Measurements from ENCODE around the gene XNDC1N.
"Not testable (repeated sequence)": the region's sequence is repeated elsewhere in the genome, so short reads cannot be mapped to it uniquely, and the experiment has no call there.

Gene XNDC1N

GRCh38 chr11:71931245-71931602 is 2.8 kb upstream of the XNDC1N start:
- no peak for DNase-seq

GRCh38 chr11:71930556-71931244 is 2.3 kb upstream of the XNDC1N start:
- DNase-seq: no peak

- no peak for DNase-seq
Observed at GRCh38 chr11:71929491-71929890, 1.1 kb upstream of the XNDC1N start.

- peak; percentile 98 for DNase-seq
Observed at GRCh38 chr11:71928737-71929443, 496 bp upstream of the XNDC1N start, which contains the start of gene RNF121. Gene RNF121, plus strand, starts transcription at chr11:71929046. Its CDS starts 16 bp downstream, at chr11:71929062.

GRCh38 chr11:71917646-71918140 is 10.7 kb downstream of the XNDC1N start:
- DNase-seq: no peak

DNA sequence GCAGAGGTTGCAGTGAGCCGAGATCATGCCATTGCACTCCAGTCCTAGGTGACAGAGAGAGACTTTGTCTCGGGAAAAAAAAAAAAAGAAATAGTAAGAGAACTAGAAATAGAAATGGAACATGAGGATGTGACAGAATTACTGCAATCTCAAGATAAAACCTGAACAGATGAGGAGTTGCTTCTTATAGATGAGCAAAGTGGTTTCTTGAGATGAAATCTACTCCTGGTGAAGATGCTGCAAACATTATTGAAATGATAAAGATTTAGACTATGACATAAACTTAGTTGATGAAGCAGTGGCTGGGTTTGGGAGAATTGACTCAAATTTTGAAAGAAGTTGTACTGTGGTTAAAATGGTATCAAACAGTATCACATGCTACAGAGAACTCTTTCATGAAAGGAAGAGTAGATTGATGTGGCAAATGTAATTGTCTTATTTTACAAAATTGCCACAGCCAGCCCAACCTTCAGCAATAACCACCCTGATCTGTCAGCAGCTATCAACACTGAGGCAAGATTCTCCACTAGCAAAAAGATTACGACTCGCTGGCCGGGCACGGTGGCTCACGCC is 13.7 kb downstream of the XNDC1N start:
- no peak for DNase-seq

DNA sequence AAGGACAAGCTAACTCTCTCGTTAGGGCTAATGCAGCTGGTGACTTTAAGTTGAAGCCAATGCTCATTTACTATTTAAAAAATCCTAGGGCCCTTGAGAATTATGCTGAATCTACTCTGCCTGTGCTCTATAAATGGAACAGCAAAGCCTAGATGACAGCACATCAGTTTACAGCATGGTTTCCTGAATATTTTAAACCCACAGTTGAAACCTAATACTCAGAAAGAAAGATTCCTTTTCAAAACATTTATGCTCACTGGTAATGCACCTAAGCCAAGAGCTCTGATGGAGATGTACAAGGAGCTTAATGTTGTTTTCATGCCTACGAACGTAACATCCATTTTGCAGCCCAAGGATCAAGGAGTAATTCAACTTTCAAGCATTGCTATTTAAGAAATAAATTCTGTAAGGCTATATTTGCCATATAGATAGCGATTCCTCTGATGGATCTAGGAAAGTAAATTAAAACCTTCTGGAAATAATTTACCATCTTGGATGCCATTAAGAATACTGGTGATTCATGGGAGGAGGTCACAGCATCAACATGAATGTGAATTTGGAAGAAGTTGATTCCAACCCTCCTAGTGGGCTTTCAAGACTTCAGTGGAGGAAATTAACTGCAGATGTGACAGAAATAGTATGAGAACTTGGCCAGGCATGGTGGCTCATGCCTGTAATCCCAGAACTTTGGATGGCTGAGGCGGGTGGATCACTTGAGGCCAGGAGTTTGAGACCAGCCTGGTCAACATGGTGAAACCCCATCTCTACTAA is 14.5 kb downstream of the XNDC1N start:
- no peak for DNase-seq

DNA sequence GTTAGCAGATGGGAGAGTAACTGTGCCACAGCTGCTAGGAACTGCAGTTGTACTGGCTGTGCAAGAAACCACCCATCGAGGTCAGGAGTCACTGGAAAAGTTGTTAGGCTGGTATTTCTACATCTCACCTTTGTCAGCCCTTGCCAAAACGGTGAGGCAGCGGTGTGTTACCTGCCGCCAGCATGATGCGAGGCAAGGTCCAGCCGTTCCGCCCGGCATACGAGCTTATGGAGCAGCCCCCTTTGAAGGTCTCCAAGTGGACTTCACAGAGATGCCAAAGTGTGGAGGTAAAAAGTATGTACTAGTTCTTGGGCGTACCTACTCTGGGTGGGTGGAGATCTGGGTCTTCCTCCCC is 16.4 kb downstream of the XNDC1N start:
- DNase-seq: not testable (repeated sequence)

- DNase-seq: peak; percentile 35 to 51
Observed at GRCh38 chr11:71911321-71911985, 16.9 kb downstream of the XNDC1N start.

DNA sequence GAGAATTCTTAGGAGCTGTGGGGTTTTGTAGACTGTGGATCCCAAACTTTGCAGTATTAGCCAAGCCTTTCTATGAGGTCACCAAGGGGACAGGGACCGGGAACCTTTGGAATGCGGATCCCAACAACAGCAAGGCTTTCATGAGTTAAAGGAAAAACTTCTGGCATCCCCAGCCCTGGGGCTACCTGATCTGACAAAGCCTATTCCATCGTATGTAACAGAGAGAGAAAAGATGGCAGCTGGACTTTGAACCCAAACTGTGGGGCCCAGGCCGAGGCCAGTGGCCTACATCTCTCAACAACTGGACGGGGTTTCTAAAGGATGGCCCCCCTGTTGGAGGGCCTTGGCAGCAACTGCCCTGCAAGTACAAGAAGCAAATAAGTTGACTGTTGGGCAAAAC is 17.6 kb downstream of the XNDC1N start:
- not testable (repeated sequence) for DNase-seq

GRCh38 chr11:71908218-71908617 is 20.2 kb downstream of the XNDC1N start:
- no peak for DNase-seq

DNA sequence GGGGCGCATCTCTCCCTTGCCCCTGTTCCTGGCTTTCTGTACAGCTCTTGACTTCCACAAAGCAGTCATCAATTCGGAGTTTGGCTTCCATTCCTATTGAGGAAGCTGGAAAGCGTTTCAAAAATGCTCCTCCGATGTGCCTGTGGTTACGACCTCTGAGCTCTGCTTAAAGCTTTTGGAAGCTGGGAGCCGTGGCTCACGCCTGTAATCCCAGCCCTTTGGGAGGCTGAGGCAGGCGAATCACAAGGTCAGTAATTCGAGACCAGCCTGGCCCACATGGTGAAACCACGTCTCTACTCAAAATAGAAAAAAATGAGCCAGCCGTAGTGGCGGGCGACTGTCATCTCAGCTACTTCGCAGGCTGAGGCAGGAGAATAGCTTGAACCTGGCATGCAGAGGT is 27.3 kb downstream of the XNDC1N start:
- not testable (repeated sequence) for DNase-seq

- no peak for DNase-seq
Observed at GRCh38 chr11:71895961-71896360, 32.4 kb downstream of the XNDC1N start.

DNA sequence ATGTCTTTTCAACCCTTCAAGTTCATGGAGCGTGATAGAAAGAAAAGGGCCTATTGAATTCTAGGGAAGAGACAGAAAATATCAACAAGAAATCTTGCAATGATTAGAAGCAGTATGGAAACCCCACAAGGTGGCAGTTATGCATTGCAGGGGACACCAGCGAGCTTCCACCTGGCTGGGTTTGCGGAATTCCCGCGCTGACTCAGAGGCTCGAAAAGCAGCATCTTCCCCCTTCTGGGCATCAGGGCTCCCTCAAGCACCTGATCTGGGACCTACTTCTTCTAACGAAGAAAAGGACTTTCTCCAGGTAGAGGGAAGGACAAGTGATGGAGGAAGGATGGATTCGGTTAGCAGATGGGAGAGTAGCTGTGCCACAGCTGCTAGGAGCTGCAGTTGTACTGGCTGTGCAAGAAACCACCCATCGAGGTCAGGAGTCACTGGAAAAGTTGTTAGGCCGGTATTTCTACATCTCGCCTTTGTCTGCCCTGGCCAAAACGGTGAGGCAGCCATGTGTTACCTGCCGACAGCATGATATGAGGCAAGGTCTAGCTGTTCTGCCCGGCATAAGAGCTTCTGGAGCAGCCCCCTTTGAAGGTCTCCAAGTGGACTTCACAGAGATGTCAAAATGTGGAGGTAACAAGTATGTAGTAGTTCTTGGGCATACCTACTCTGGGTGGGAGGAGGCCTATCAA is 39.1 kb downstream of the XNDC1N start:
- DNase-seq: not testable (repeated sequence)

DNA sequence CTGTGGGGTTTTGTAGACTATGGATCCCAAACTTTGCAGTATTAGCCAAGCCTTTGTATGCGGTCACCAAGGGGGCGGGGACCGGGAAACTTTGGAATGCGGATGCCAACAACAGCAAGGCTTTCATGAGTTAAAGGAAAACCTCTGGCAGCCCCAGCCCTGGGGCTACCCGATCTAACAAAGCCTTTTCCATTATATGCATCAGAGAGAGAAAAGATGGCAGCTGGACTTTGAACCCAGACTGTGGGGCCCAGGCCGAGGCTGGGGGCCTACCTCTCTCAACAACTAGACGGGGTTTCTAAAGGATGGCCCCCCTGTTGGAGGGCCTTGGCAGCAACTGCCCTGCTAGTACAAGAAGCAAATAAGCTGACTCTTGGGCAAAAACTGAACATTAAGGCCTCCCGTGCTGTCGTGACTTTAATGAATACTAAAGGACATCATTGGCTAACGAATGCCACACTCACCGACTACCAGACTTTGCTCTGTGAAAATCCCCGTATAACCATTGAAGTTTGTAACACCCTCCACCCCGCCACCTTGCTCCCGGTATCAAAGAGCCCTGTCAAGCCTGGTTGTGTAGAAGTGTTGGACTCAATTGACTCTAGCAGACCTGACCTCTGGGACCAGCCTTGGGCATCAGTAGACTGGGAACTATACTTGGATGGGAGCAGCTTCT is 39.9 kb downstream of the XNDC1N start:
- DNase-seq: not testable (repeated sequence)

DNA sequence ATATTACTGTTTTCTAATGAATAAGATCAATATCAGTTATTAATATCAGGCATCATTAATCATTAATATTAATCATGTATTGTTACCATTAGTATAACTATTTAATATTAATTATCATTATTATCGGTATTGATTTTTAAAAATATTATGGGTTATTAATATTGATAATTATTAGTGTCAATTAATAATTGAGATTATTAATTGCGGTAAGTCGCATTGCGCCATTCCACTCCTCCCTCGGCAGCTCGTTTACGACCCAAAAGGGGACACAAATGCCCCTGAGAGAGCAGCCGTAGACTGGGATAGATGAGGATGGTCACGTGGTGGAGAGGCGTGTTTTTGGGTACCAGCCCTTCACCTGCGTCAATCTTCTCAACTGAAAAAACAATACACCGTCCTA is 42.6 kb downstream of the XNDC1N start:
- not testable (repeated sequence) for DNase-seq

Measured in activated CD4-positive, alpha-beta T cell treated with anti-CD3 and anti-CD28 coated beads for 4 hours (primary cell).